NCI-H748 (cell line): ENCODE results near the gene TCF7L2.

Experiments
- DNase-seq: peaks from one replicate; lab custom pipeline; 2025; ENCODE audit not compliant: unreplicated experiment; lab: John Stamatoyannopoulos, UW

The TCF7L2 gene

DNA sequence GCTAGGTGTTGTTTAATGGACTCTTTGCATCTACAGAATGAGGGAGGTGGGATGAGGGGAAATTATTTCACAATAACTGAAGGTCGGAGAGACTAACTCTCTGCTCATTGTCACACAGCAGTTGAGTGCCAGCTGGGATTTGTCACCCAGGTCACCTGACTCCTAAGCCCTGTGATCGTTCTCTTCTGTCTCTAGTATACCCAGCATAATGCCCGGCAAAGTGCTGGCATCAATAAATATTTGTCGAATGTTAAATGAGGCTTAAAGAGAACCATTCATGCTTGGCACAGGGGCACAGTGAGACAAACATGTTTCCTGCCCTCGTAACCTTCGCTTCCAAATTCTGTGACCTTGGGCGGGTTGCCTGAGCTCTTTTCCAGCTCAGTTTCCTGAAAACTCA lies 70.8 kb downstream of the TCF7L2 start:
- DNase-seq = peak; percentile 1

DNA sequence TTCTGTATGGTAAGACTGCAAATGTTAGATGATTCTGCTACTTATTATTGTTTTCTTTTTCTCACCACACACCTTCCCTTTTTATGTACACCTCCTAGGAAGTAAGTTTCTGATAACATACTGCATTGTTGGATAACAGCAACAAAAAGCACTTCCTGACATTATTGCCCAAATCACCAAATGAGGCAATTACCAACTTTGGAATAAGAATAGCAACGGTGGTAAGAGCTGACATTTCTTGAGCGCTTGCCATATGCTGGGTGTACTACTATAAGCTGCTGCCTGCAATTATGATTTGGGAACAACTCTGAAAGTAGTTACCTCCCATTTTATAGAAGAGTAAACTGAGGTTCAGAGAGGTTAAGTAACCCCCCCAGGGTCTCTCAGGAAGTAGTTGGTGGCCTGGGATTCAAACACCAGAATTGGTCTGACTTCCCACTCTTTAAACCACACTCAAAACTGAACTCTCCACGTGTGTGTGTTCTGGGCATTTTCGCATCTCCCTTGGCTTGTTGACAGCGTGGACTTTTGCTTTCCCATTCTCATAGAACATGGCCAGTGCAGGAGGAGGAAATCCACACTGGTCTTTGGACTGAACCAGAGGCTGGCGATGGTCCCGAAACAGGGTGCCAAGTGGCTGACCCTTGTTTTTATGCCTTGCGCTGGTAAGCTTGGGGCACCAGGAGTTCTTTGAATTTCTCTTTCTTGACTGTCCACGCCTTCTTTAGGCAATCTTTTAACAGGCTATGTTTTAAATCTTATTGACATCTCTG lies 71.4 kb downstream of the TCF7L2 start:
- no peak for DNase-seq

DNA sequence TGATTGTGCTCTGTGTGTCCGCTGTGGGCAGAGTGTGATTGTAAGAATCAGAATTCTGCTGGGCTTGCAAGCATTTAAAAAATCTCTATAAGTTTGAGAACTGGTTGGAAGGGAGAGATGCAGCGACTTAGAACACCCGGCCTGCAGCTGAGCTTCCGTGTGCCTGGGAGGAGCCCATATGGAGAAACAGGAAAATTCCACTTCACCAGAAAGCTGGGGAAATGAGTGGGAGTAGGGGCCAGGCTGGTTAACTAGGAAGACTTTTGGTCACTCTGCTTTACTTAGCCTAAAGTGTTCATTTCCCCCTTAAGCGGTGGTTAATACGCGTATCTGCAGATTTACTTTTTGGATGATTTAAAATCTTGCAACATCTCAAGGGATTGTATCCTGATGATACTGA lies 72.2 kb downstream of the TCF7L2 start:
- DNase-seq = no peak

DNA sequence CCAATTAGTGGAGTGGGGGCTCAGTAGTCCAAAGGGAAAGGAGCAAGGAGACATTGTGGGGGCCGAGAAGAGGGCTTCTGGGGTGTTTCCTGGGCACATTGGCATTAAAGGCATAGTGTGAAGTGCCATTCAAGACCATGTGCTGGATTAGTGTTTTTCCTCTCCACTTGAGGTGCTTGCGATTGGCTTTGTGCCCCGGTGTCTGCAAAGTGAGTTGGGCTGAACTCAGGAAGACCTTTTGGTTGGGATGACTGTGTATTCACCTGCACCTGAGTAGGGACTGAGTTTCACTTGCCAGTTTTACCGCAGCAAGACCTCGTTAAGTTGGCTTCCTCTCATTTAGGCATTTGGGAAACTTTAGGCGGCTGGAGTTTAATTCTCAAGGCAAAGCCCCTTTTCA lies 73.0 kb downstream of the TCF7L2 start:
- DNase-seq = peak; percentile 2

DNA sequence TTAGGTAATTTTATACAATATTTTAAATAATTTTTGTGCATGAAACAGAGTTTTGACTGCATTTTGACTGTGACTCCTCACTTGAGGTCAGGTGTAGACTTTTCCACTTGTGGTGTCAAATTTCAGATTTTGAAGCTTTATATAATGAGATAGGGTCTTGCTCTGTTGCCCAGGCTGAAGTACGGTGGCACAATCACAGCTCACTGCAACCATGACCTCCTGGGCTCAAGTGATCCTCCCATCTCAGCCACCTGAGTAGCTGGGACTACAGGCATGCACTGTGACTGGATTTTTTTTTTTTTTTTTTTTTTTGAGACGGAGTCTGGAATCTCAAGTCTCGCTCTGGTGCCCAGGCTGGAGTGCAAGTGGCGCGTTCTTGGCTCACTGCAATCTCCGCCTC lies 74.9 kb downstream of the TCF7L2 start:
- no peak for DNase-seq

GRCh38 chr10:113025487-113025886 lies 75.4 kb downstream of the TCF7L2 start:
- DNase-seq = no peak

GRCh38 chr10:113026679-113027078 lies 76.6 kb downstream of the TCF7L2 start:
- DNase-seq = no peak

GRCh38 chr10:113027230-113027573 lies 77.2 kb downstream of the TCF7L2 start:
- DNase-seq = no peak

- DNase-seq = no peak
Observed at GRCh38 chr10:113027574-113028455, 77.8 kb downstream of the TCF7L2 start.

- no peak for DNase-seq
Observed at GRCh38 chr10:113028456-113029440, 78.7 kb downstream of the TCF7L2 start.

- no peak for DNase-seq
Observed at GRCh38 chr10:113030453-113030852, 80.4 kb downstream of the TCF7L2 start.

- no peak for DNase-seq
Observed at GRCh38 chr10:113031147-113031546, 81.1 kb downstream of the TCF7L2 start.

- no peak for DNase-seq
Observed at GRCh38 chr10:113033991-113034390, 83.9 kb downstream of the TCF7L2 start.

- DNase-seq = no peak
Observed at GRCh38 chr10:113035732-113036312, 85.8 kb downstream of the TCF7L2 start.

DNA sequence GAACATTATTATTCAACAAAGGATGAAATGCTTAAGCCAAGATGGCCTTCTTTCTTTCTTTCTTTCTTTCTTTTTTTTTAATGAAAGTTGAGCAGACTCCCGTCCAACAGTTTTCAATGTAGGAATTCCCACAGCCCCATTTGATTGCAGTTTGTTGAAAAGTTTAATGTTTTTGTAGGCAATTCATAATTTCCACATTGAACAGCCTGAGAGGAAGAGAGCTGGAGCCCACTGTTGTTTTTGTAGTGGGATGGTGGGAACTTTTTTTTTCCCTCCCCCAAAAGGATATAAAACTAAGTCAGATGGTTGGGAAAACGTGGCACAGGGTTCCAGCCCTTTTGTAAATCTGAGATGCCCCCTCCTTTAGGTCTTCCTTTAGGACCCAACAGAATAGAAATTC lies 86.6 kb downstream of the TCF7L2 start:
- DNase-seq = no peak

DNA sequence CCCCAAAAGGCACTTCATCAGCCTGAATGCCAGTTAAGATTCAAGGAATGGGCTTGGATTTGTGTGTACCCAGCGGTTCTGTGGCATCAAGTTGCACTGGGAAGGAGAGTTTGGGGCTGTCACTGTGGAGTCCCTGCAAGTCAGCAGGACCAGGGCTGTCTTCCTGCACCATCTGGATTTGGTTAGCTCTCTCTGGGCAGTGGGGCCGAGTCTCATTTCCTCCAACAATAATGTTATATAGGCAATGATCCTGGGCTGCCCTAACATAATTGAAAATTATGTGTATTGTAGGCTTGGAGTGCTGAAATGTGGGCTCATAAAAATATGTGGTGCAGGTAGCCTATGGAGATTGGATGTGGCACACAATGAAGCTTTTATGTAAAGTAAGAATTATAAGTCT lies 87.2 kb downstream of the TCF7L2 start:
- no peak for DNase-seq

DNA sequence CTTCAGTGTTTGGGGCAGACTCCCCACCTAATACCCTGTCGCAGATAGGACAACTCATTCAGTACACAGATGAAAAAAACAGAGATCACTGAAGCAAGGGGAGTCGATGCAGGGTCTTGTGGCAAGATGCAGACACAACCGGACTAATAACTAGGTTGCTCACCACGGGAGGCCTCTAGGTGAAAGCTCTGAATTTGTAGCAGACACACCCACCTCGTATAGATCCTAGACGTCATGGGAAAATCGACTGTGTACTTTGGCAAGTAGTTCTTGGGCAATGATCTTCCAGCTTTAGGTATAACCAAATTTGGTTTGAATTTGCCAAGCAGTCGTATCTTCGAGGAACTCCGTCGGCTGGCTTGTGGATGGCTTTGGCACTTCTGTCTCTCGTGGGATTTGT lies 88.1 kb downstream of the TCF7L2 start:
- DNase-seq = peak; percentile 43

GRCh38 chr10:113038985-113039384 lies 88.9 kb downstream of the TCF7L2 start:
- no peak for DNase-seq

DNA sequence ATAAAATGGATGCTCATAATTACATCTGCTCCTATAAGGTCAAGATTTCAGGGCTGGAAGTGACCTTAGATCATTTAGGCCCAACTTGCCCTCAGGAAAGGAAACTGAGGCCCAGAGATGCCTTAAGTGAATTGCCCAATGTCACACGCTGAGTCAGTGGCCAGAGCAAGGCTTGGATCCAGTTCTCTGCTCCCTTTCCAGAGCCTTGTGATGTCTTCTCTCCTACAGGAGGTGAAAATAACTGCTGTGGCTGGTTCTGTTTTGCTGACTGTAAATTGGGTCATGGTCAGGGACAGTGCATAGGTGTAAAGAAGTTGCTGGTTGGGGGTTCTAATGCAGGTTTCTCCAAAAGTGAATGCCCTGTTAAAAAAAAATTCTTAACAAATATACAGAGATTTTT lies 91.3 kb downstream of the TCF7L2 start:
- DNase-seq = no peak

- no peak for DNase-seq
Observed at GRCh38 chr10:113041841-113042750, 92.0 kb downstream of the TCF7L2 start.
